Ovary (tissue), 3 donors: ENCODE measurements around the gene C1QTNF1.

Experiments
- EP300 ChIP-seq: sonication (generic); formaldehyde crosslinking; IDR thresholded peaks from one replicate; pipeline ENCODE4 v1.6.1; 2017; ENCODE audit warnings: antibody characterized with exemption
- POLR2A ChIP-seq: fragments of 450-650 bp; IDR thresholded peaks from one replicate; pipeline ENCODE4 v1.6.1; 2017; ENCODE audit warnings: antibody characterized with exemption, mild to moderate bottlenecking, moderate library complexity
- TF ChIP-seq, protein P1 (sequence below), 3 donors: fragments of 450-650 bp in 2 of 3; fragments of 200-600 bp in 1 of 3; IDR thresholded peaks; one replicate each; pipeline versions ENCODE4 v1.5.1 to v1.8.0; 2016 to 2022; ENCODE audit warnings: antibody characterized with exemption in 3 of 3, mild to moderate bottlenecking in 1 of 3
- donor health status: DM: no; HTN: no; CAD: no.

DNA sequence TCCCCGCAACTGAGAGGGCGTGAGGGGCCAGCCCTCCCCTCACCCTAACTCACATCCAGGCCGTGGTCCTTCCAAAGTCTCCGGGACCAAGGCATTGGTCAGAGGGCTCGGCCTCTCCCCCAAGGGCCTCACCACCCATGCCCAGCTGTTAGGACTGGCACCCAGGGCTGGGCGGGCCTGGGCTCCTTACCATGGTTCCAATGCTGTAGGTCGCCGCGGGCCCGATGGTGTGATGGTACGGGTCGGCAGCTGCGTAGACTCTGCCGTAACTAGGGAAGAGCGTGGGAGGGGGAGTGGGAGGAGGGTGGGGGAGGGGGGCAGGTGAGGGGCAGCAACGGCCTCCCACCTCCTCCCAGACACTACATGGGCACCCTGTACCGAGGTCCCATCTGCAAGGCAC, 70.3 kb downstream of the C1QTNF1 start:
- TF ChIP-seq POLR2A (no peak), EP300 (no peak)
- TF ChIP-seq, protein P1, sequence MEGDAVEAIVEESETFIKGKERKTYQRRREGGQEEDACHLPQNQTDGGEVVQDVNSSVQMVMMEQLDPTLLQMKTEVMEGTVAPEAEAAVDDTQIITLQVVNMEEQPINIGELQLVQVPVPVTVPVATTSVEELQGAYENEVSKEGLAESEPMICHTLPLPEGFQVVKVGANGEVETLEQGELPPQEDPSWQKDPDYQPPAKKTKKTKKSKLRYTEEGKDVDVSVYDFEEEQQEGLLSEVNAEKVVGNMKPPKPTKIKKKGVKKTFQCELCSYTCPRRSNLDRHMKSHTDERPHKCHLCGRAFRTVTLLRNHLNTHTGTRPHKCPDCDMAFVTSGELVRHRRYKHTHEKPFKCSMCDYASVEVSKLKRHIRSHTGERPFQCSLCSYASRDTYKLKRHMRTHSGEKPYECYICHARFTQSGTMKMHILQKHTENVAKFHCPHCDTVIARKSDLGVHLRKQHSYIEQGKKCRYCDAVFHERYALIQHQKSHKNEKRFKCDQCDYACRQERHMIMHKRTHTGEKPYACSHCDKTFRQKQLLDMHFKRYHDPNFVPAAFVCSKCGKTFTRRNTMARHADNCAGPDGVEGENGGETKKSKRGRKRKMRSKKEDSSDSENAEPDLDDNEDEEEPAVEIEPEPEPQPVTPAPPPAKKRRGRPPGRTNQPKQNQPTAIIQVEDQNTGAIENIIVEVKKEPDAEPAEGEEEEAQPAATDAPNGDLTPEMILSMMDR (IDR thresholded peaks at IDR 0.05) = no peak
